Neural progenitor cell (in vitro differentiated cells): ENCODE measurements around the gene IL7R. TPM values are rescaled to one million over a fixed set of nuclear protein-coding genes. Genes with fewer than 3 reads are reported as not detected.
"Not testable (repeated sequence)": the region's sequence is repeated elsewhere in the genome, so short reads cannot be mapped to it uniquely, and the experiment has no call there.

ENCODE experiments used
- DNase-seq: peaks from one replicate; pipeline ENCODE4 v3.0.0-alpha.2; 2016; ENCODE audit warnings: low spot score
- H2AFZ ChIP-seq: fragments of 200-600 bp; sonication (generic); replicated peaks from 2 replicates; pipeline ENCODE4 v1.6.1; 2016; ENCODE audit warnings: antibody characterized with exemption
- H3F3A ChIP-seq: fragments of 200-600 bp; sonication (generic); 2 replicates; pipeline ENCODE4 v1.6.1; 2016; ENCODE audit warnings: antibody characterized with exemption, low read depth
- H3K27ac ChIP-seq: fragments of 200-600 bp; sonication (generic); 2 replicates; pipeline ENCODE4 v1.5.1; 2016; ENCODE audit warnings: mild to moderate bottlenecking
- H3K27me3 ChIP-seq: fragments of 200-600 bp; sonication (generic); 2 replicates; pipeline ENCODE4 v1.6.1; 2016; ENCODE audit warnings: mild to moderate bottlenecking, moderate library complexity
- H3K36me3 ChIP-seq: fragments of 200-600 bp; sonication (generic); 2 replicates; pipeline ENCODE4 v1.5.1; 2016
- H3K4me1 ChIP-seq: fragments of 200-600 bp; sonication (generic); 2 replicates; pipeline ENCODE4 v1.6.1; 2016; ENCODE audit warnings: mixed run types
- H3K4me2 ChIP-seq: fragments of 200-600 bp; sonication (generic); 2 replicates; pipeline ENCODE4 v1.6.1; 2016
- H3K4me3 ChIP-seq: fragments of 200-600 bp; sonication (generic); 2 replicates; pipeline ENCODE4 v1.5.1; 2016
- H3K79me2 ChIP-seq: fragments of 200-600 bp; sonication (generic); 2 replicates; pipeline ENCODE4 v1.6.1; 2016; ENCODE audit warnings: low read depth
- H3K9ac ChIP-seq: fragments of 200-600 bp; sonication (generic); 2 replicates; pipeline ENCODE4 v1.6.1; 2016
- H3K9me3 ChIP-seq: fragments of 200-600 bp; sonication (generic); 2 replicates; pipeline ENCODE4 v1.5.1; 2016; ENCODE audit warnings: low read depth
- H4K20me1 ChIP-seq: fragments of 200-600 bp; sonication (generic); 2 replicates; pipeline ENCODE4 v1.6.1; 2016; ENCODE audit warnings: low read depth
- H3K27ac Mint-ChIP-seq: 3 replicates; pipeline ENCODE4 v1.8.0; 2021; ENCODE audit warnings: mixed read lengths
- H3K27me3 Mint-ChIP-seq: 2 replicates; pipeline ENCODE4 v1.8.0; 2022; ENCODE audit warnings: low read depth, mild to moderate bottlenecking, inconsistent platforms, moderate library complexity, mixed read lengths; ENCODE audit not compliant: insufficient read depth
- H3K36me3 Mint-ChIP-seq: 3 replicates; pipeline ENCODE4 v1.8.0; 2021; ENCODE audit warnings: mixed read lengths
- H3K4me1 Mint-ChIP-seq: 3 replicates; pipeline ENCODE4 v1.8.0; 2021; ENCODE audit warnings: mixed read lengths
- H3K4me3 Mint-ChIP-seq: 3 replicates; pipeline ENCODE4 v1.8.0; 2021; ENCODE audit warnings: mild to moderate bottlenecking, moderate library complexity, mixed read lengths
- H3K9me3 Mint-ChIP-seq: 3 replicates; pipeline ENCODE4 v1.8.0; 2020; ENCODE audit warnings: mixed read lengths
- EZH2 ChIP-seq: fragments of 200-600 bp; sonication (generic); IDR thresholded peaks from 2 replicates; pipeline ENCODE4 v1.6.1; 2017; ENCODE audit warnings: antibody characterized with exemption, mild to moderate bottlenecking, moderate library complexity
- EZH2phosphoT487 ChIP-seq: fragments of 200-600 bp; sonication (generic); IDR thresholded peaks from 2 replicates; pipeline ENCODE4 v1.6.1; 2017; ENCODE audit warnings: antibody characterized with exemption
- total RNA-seq: library from RNA; depleted of rRNA; stranded (reverse); fragments of >200 nt; gene quantifications from 2 replicates; pipeline ENCODE4 v1.2.3, GENCODE V29; 2015; ENCODE audit warnings: low replicate concordance
- TF ChIP-seq, protein P1 (sequence below): fragments of 200-600 bp; sonication (generic); IDR thresholded peaks from 2 replicates; pipeline ENCODE4 v1.5.1; 2017; ENCODE audit warnings: antibody characterized with exemption, mild to moderate bottlenecking

IL7R gene
- total RNA-seq, 1 donor from 2014 or later = not detected

DNA sequence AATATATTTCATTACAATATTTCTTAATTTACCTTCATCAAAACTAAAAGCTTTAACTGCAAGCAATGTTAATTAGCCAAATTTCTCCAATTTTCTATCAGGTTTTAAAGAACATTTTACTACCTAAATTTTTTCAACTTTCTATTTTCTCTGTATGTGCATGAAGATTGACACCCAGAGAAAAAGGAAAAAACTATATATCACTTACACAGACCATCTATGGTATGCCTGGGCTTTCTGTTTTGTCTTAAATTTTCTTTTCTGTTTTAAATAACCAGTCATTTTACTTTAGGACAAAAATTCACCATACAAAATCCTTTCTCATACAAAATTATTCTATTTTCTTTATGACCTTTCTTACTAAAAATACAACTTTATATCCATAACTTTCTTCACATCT, 13.8 kb upstream of the IL7R start:
- Mint-ChIP-seq H3K4me1 (no peaks in the 10 kb centered on the region), H3K9me3 (peaks cover 39% of the 10 kb centered on the region), H3K27me3 (peaks cover 3% of the 10 kb centered on the region)

DNA sequence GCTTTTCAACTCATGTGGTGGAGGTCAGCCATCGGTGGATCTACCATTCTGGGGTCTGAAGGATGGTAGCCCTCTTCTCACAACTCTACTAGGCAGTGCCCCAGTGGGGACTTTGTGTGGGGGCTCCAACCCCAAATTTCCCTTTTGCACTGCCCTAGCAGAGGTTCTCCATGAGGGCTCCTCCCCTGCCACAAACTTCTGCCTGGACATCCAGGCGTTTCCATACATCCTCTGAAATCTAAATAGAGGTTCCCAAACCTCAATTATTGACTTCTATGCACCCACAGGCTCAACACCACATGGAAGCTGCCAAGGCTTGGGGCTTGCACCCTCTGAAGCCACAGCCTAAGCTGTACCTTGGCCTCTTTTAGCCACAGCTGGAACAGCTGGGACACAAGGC, 11.2 kb upstream of the IL7R start:
- not testable (repeated sequence) for H3K36me3 ChIP-seq, H2AFZ ChIP-seq, H3K27me3 ChIP-seq, H3F3A ChIP-seq, H3K4me1 ChIP-seq, H3K27ac Mint-ChIP-seq, H3K79me2 ChIP-seq, H4K20me1 ChIP-seq, H3K4me3 ChIP-seq, DNase-seq, H3K4me1 Mint-ChIP-seq, H3K27ac ChIP-seq, H3K4me3 Mint-ChIP-seq, H3K9ac ChIP-seq, H3K27me3 Mint-ChIP-seq, H3K36me3 Mint-ChIP-seq, H3K4me2 ChIP-seq
- peaks cover 13% of the 10 kb centered on the region for H3K9me3 ChIP-seq
- H3K9me3 Mint-ChIP-seq = peaks cover 41% of the 10 kb centered on the region

More for the DNA sequence above, 13.8 kb upstream of the IL7R start:
- H3K4me3 ChIP-seq = no peak overlapping the region
- H4K20me1 ChIP-seq = no peaks in the 10 kb centered on the region
- Mint-ChIP-seq H3K36me3 (no peaks in the 10 kb centered on the region), H3K27ac (no peak overlapping the region), H3K4me3 (no peak overlapping the region)
- DNase-seq = no peak
- no peaks in the 10 kb centered on the region for H3K36me3 ChIP-seq
- H3K27me3 ChIP-seq = no peaks in the 10 kb centered on the region
- H3F3A ChIP-seq = no peaks in the 10 kb centered on the region
- peaks cover 13% of the 10 kb centered on the region for H3K9me3 ChIP-seq
- no peak overlapping the region for H2AFZ ChIP-seq
- no peaks in the 10 kb centered on the region for H3K4me1 ChIP-seq
- no peak overlapping the region for H3K27ac ChIP-seq
- no peaks in the 10 kb centered on the region for H3K79me2 ChIP-seq
- no peak for TF ChIP-seq EZH2
- TF ChIP-seq, protein P1, sequence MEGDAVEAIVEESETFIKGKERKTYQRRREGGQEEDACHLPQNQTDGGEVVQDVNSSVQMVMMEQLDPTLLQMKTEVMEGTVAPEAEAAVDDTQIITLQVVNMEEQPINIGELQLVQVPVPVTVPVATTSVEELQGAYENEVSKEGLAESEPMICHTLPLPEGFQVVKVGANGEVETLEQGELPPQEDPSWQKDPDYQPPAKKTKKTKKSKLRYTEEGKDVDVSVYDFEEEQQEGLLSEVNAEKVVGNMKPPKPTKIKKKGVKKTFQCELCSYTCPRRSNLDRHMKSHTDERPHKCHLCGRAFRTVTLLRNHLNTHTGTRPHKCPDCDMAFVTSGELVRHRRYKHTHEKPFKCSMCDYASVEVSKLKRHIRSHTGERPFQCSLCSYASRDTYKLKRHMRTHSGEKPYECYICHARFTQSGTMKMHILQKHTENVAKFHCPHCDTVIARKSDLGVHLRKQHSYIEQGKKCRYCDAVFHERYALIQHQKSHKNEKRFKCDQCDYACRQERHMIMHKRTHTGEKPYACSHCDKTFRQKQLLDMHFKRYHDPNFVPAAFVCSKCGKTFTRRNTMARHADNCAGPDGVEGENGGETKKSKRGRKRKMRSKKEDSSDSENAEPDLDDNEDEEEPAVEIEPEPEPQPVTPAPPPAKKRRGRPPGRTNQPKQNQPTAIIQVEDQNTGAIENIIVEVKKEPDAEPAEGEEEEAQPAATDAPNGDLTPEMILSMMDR = no peak
- TF ChIP-seq EZH2phosphoT487 = no peak
- H3K4me2 ChIP-seq = no peak overlapping the region
- H3K9ac ChIP-seq = no peak overlapping the region

DNA sequence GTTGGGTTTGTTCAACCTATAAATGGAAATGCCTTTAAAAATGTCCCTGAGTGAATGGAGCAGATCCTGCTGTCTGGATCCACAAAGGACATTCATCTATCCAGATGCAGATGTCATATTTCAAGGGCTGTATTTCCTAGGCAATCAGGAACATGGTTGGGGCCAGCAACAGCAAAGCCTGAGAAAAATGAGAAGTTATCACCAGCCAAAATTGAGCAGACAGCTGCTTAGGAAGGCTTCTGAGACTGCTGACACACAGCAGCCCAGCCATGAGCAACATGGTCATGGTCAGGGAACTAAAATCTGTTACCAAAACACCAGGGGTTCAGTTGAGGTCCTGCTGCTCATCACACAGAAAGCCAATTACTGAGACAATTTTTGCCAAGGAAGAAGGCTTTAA, 9.2 kb upstream of the IL7R start:
- Histone ChIP-seq H3K9me3 (peaks cover 13% of the 10 kb centered on the region), H4K20me1 (no peaks in the 10 kb centered on the region), H3K36me3 (no peaks in the 10 kb centered on the region), H3K27ac (no peak overlapping the region), H3K79me2 (no peaks in the 10 kb centered on the region), H3K4me3 (no peak overlapping the region), H2AFZ (no peak overlapping the region), H3F3A (no peaks in the 10 kb centered on the region), H3K4me2 (no peak overlapping the region), H3K4me1 (no peaks in the 10 kb centered on the region), H3K27me3 (no peaks in the 10 kb centered on the region), H3K9ac (no peak overlapping the region)
- H3K9me3 Mint-ChIP-seq = peaks cover 38% of the 10 kb centered on the region
- DNase-seq = no peak
- H3K27ac Mint-ChIP-seq = no peak overlapping the region
- no peaks in the 10 kb centered on the region for H3K36me3 Mint-ChIP-seq
- no peak overlapping the region for H3K4me3 Mint-ChIP-seq
- peaks cover 3% of the 10 kb centered on the region for H3K27me3 Mint-ChIP-seq
- TF ChIP-seq, protein P1 = no peak
- TF ChIP-seq EZH2 = no peak
- no peak for TF ChIP-seq EZH2phosphoT487
- H3K4me1 Mint-ChIP-seq = no peaks in the 10 kb centered on the region

DNA sequence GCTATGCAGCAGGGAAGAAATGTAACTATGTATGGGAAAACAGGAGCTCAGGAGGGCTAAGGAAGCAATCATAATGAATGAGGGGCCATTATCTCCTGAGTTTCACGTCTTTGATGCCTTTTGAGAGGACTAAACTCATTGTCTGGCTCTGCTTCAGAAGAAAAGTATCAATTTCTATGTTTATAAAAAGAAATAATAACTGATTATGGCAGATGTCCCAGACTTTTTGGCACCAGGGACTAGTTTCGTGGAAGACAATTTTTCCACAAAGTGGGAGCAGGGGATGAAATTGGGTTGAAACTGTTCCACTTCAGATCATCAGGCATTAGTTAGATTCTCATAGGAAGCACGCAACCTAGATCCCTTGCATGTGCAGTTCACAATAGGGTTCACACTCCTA, 8.7 kb upstream of the IL7R start:
- Histone ChIP-seq H3K4me3 (no peak overlapping the region), H3K4me2 (no peak overlapping the region), H2AFZ (no peak overlapping the region), H3K27me3 (no peaks in the 10 kb centered on the region), H3K27ac (no peak overlapping the region), H3K36me3 (no peaks in the 10 kb centered on the region), H4K20me1 (no peaks in the 10 kb centered on the region), H3K9ac (no peak overlapping the region), H3F3A (no peaks in the 10 kb centered on the region), H3K79me2 (no peaks in the 10 kb centered on the region), H3K4me1 (no peaks in the 10 kb centered on the region), H3K9me3 (peaks cover 13% of the 10 kb centered on the region)
- H3K27ac Mint-ChIP-seq = no peak overlapping the region
- peaks cover 36% of the 10 kb centered on the region for H3K9me3 Mint-ChIP-seq
- H3K4me1 Mint-ChIP-seq = no peaks in the 10 kb centered on the region
- no peak for TF ChIP-seq EZH2
- TF ChIP-seq, protein P1 = no peak
- DNase-seq = no peak
- H3K36me3 Mint-ChIP-seq = no peaks in the 10 kb centered on the region
- peaks cover 3% of the 10 kb centered on the region for H3K27me3 Mint-ChIP-seq
- H3K4me3 Mint-ChIP-seq = no peak overlapping the region
